ENCODE results near the gene AASS.

GRCh38 chr7:122056977-122057376, 87.1 kb downstream of the AASS start:
- TF ChIP-seq CTCF (IDR thresholded peaks at IDR 0.05): no peak
- no peak for TF ChIP-seq POLR2A (IDR thresholded peaks at IDR 0.05)
